K562 (cell line): ENCODE measurements around the gene LCA5L. TPM values are rescaled to one million over a fixed set of nuclear protein-coding genes. Genes with fewer than 3 reads are reported as not detected.

ENCODE experiments used
- ATF4 ChIP-seq: fragments of 450-650 bp; formaldehyde crosslinking; IDR thresholded peaks from 2 replicates; pipeline ENCODE4 v1.4.0; 2022; ENCODE audit warnings: mild to moderate bottlenecking, moderate library complexity
- C11orf30 ChIP-seq: fragments of 450-650 bp; IDR thresholded peaks from 2 replicates; pipeline ENCODE4 v1.6.1; 2016; ENCODE audit warnings: low read depth, mild to moderate bottlenecking
- CEBPB ChIP-seq: fragments of 450-650 bp; IDR thresholded peaks from 2 replicates; pipeline ENCODE4 v1.6.1; 2016; ENCODE audit warnings: missing genetic modification characterization, missing compliant biosample characterization
- DEAF1 ChIP-seq: fragments of 450-650 bp; formaldehyde crosslinking; IDR thresholded peaks from 2 replicates; pipeline ENCODE4 v1.4.0; 2020; ENCODE audit warnings: mild to moderate bottlenecking, moderate library complexity
- HMG20A ChIP-seq: fragments of 450-650 bp; formaldehyde crosslinking; conservative IDR thresholded peaks from 2 replicates; pipeline ENCODE4 v1.4.0; 2020; ENCODE audit warnings: mild to moderate bottlenecking, mixed read lengths
- MEIS2 ChIP-seq: fragments of 450-650 bp; IDR thresholded peaks from 2 replicates; pipeline ENCODE4 v1.6.1; 2014; ENCODE audit warnings: mild to moderate bottlenecking; ENCODE audit not compliant: partially characterized antibody
- NFXL1 ChIP-seq: fragments of 450-650 bp; formaldehyde crosslinking; IDR thresholded peaks from 2 replicates; pipeline ENCODE4 v1.4.0; 2021; ENCODE audit warnings: mild to moderate bottlenecking
- NONO ChIP-seq, 2 experiments: fragments of 200-400 bp in 1 of 2; fragments of 450-650 bp in 1 of 2; formaldehyde crosslinking in 1 of 2; IDR thresholded peaks; 2 replicates each; pipeline ENCODE4 v1.6.1; 2017; ENCODE audit warnings: low read depth in 2 of 2, mild to moderate bottlenecking in 2 of 2, moderate library complexity in 2 of 2, low read length in 1 of 2
- NR4A1 ChIP-seq, 2 experiments: fragments of 250-450 bp in 1 of 2; fragments of 450-650 bp in 1 of 2; sonication (Bioruptor Pico) in 1 of 2; IDR thresholded peaks; 2 replicates each; pipeline versions ENCODE4 v1.4.0 to v1.6.1; 2016 to 2020; ENCODE audit warnings: mild to moderate bottlenecking in 2 of 2, missing compliant biosample characterization in 1 of 2, missing genetic modification characterization in 1 of 2, moderate library complexity in 1 of 2
- NRF1 ChIP-seq, 2 experiments: fragments of 450-650 bp; IDR thresholded peaks in 1 of 2; conservative IDR thresholded peaks in 1 of 2; 2 replicates each; pipeline ENCODE4 v1.6.1; 2014; ENCODE audit warnings: mild to moderate bottlenecking in 2 of 2
- PHF8 ChIP-seq: fragments of 200-600 bp; sonication (generic); IDR thresholded peaks from 2 replicates; pipeline ENCODE4 v1.6.1; 2012; ENCODE audit warnings: mixed run types, mild to moderate bottlenecking, inconsistent platforms, low read length, moderate library complexity, borderline replicate concordance
- TBP ChIP-seq: optimal IDR thresholded peaks from 2 replicates; pipeline ENCODE3; 2011; ENCODE audit warnings: low read depth, low read length, improper control_type of control experiment
- U2AF2 ChIP-seq: fragments of 200-400 bp; formaldehyde crosslinking; optimal IDR thresholded peaks from 2 replicates; pipeline ENCODE3; 2017; ENCODE audit warnings: low read depth, mild to moderate bottlenecking, low read length
- YY1 ChIP-seq, 3 experiments: IDR thresholded peaks; 2 replicates each; pipeline ENCODE4 v1.6.1; 2011; ENCODE audit warnings: low read length in 2 of 3, mild to moderate bottlenecking in 2 of 3, moderate library complexity in 2 of 3, borderline replicate concordance in 1 of 3, control low read depth in 1 of 3, low read depth in 1 of 3; ENCODE audit not compliant: insufficient read depth in 3 of 3, insufficient replicate concordance in 2 of 3, control insufficient read depth in 1 of 3, insufficient read length in 1 of 3; ENCODE audit errors: extremely low read depth in 1 of 3
- ZBTB7A ChIP-seq: IDR thresholded peaks from 2 replicates; pipeline ENCODE4 v1.6.1; 2011; ENCODE audit warnings: low read depth, mild to moderate bottlenecking, low read length, moderate library complexity, borderline replicate concordance; ENCODE audit not compliant: control insufficient read depth
- ZKSCAN1 ChIP-seq: fragments of 150-350 bp; IDR thresholded peaks from 2 replicates; pipeline ENCODE4 v1.6.1; 2016; ENCODE audit warnings: low read depth, low read length
- ZNF444 ChIP-seq: fragments of 250-450 bp; sonication (Bioruptor Pico); IDR thresholded peaks from 2 replicates; pipeline ENCODE4 v1.4.0; 2020; ENCODE audit warnings: mild to moderate bottlenecking, moderate library complexity
- ZNF639 ChIP-seq, 2 experiments: fragments of 200-800 bp in 1 of 2; sonication (Bioruptor generic) in 1 of 2; sonication (generic) in 1 of 2; formaldehyde crosslinking in 1 of 2; IDR thresholded peaks in 1 of 2; conservative IDR thresholded peaks in 1 of 2; 2 replicates each; pipeline versions ENCODE4 v1.5.0 to v1.6.1; 2016 to 2020; ENCODE audit warnings: missing compliant biosample characterization in 1 of 2, missing genetic modification characterization in 1 of 2, missing genetic modification reagents in 1 of 2
- polyA plus RNA-seq, 8 experiments: library from polyadenylated mRNA; depleted of rRNA in 4 of 8; stranded (reverse) in 5 of 8; unstranded in 3 of 8; fragments of >200 nt; fragmentation: Nextera tagmentation in 2 of 8; fragmentation: Illumina TruSeq in 1 of 8; extraction: Ambion mirVana in 2 of 8; extraction: Trizol in 1 of 8; gene quantifications; 2 replicates each; pipeline versions ENCODE4 v1.2.1 to v1.2.3, GENCODE V29; 2011 to 2014; ENCODE audit warnings: inconsistent platforms in 1 of 8, missing spikeins in 1 of 8
- total RNA-seq, 7 experiments: library from RNA; depleted of rRNA in 6 of 7; stranded (reverse); fragments of >200 nt in 6 of 7; fragmentation: Illumina TruSeq in 2 of 7; extraction: Trizol in 2 of 7; gene quantifications; 2 replicates each; pipeline versions ENCODE4 v1.2.1 to v1.2.3, GENCODE V29; 2011 to 2021; ENCODE audit warnings: low replicate concordance in 1 of 7

LCA5L gene
- total and polyA plus RNA-seq, 9 of the 15 experiments (the other 6 are each of a cell fraction or from before 2014, with no cell fraction given) = 1.8 to 4.9 (median 3.8) TPM

DNA sequence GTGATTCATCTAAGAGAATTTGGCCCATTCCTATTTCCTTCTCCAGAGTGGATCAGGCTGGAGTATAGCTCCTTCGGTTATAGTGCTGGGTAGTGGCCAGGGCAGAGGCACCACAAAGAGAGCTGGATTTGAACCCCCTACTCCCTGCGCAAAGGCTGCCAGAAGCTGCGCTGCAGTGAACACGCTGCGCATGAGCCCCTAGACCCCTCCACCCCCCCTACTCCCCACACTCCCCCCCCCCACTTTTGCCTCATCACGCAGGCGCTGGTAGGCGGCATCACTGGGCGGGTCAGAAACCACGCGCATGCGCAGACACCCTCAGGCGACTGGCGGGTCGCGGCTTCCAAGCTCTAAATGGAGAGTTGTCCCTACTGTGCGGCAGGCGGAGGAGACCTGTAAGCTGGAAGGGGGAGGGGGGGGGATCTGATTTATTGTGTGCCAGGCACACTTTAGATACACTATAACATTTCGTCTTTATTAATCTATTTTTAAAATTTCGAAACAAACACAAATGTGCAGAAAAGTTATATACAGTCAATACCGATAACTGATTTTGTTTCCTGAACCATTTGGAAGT is 58.0 kb downstream of the LCA5L start (continued):
- TF ChIP-seq YY1 (IDR thresholded peaks at IDR 0.05; ENCODE audit: borderline replicate concordance in 1 of 3, control insufficient read depth in 1 of 3, extremely low read depth in 1 of 3, insufficient read depth in 3 of 3, insufficient read length in 1 of 3, insufficient replicate concordance in 2 of 3, low read depth in 1 of 3, low read length in 2 of 3) = peak in 1 of 3 experiments; percentile 21
- no peak for TF ChIP-seq C11orf30
- peak; percentile 26; the same call in 1 of the 2 replicates for TF ChIP-seq DEAF1
- 0 out of 2 replicates have a peak, but pooled peaks have one; percentile 31 for TF ChIP-seq ZNF444 (CRISPR knock-in tag)
- TF ChIP-seq NONO (IDR thresholded peaks at IDR 0.05; ENCODE audit: low read depth in 2 of 2, low read length in 1 of 2) = 0 out of 4 replicates have a peak, but pooled peaks of 1 of the 2 experiments have one; percentile 36
- peak; percentile 99 for TF ChIP-seq ZKSCAN1
- TF ChIP-seq U2AF2 = no peak
- 0 out of 2 replicates have a peak, but pooled peaks have one; percentile 25 for TF ChIP-seq ATF4
- TF ChIP-seq PHF8 = peak; percentile 61; the same call in 1 of the 2 replicates
- peak; percentile 95 for TF ChIP-seq NRF1 (conservative IDR thresholded peaks at IDR 0.05 in 1 of 2, IDR thresholded peaks at IDR 0.05 in 1 of 2)
- peak; percentile 56 for TF ChIP-seq TBP
- no peak for TF ChIP-seq CEBPB (tag)
- peak; percentile 89; the same call in 1 of the 2 replicates for TF ChIP-seq ZBTB7A
- TF ChIP-seq ZNF639 (CRISPR knock-in tag; conservative IDR thresholded peaks at IDR 0.05 in 1 of 2, IDR thresholded peaks at IDR 0.05 in 1 of 2) = 0 out of 4 replicates have a peak, but pooled peaks of 1 of the 2 experiments have one; percentile 14
- no peak for TF ChIP-seq NFXL1 (CRISPR knock-in tag)
- TF ChIP-seq HMG20A = peak; percentile 48; the same call in 1 of the 2 replicates
- peak; percentile 91 for TF ChIP-seq MEIS2
- no peak for TF ChIP-seq NR4A1 (CRISPR knock-in tag; IDR thresholded peaks at IDR 0.05)
- TF ChIP-seq NR4A1 (tag; IDR thresholded peaks at IDR 0.05) = no peak
